ENCODE measurements around the gene RASGRP1.

The RASGRP1 gene

DNA sequence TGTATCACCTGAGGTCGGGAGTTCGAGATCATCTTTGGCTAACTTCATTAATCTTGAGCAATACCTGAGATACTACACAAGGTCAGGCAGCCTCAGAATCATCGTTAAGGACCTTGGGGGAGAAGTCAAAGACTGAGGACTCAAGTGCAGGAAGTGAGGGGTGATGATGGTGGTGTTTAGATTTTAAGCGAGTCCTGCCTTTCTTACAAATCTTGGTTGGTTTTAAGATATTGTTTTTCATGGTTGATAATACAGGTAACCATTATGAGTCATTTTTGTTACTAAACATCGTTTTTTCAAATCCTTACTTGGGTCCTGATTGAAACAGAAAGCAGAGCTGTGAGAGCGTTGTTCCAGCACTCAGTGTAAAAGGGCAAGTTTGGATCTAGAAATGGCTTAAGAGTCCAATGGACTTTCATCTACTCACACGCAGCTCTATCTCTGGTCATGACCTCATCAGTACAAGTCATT is 4.1 kb downstream of the RASGRP1 start:
- TF ChIP-seq, protein P1, sequence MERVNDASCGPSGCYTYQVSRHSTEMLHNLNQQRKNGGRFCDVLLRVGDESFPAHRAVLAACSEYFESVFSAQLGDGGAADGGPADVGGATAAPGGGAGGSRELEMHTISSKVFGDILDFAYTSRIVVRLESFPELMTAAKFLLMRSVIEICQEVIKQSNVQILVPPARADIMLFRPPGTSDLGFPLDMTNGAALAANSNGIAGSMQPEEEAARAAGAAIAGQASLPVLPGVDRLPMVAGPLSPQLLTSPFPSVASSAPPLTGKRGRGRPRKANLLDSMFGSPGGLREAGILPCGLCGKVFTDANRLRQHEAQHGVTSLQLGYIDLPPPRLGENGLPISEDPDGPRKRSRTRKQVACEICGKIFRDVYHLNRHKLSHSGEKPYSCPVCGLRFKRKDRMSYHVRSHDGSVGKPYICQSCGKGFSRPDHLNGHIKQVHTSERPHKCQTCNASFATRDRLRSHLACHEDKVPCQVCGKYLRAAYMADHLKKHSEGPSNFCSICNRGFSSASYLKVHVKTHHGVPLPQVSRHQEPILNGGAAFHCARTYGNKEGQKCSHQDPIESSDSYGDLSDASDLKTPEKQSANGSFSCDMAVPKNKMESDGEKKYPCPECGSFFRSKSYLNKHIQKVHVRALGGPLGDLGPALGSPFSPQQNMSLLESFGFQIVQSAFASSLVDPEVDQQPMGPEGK (CRISPR knock-in tag; IDR thresholded peaks at IDR 0.05; ENCODE audit: borderline replicate concordance), result no peak
- TF ChIP-seq ESRRG (CRISPR knock-in tag; IDR thresholded peaks at IDR 0.05) (no peak), ISL1 (CRISPR knock-in tag; IDR thresholded peaks at IDR 0.05) (no peak), RARB (CRISPR knock-in tag; IDR thresholded peaks at IDR 0.05) (no peak), OSR1 (CRISPR knock-in tag; IDR thresholded peaks at IDR 0.05) (no peak), ZNF8 (CRISPR knock-in tag; IDR thresholded peaks at IDR 0.05) (no peak), ZFP30 (CRISPR knock-in tag; IDR thresholded peaks at IDR 0.05) (no peak), ZNF565 (CRISPR knock-in tag; conservative IDR thresholded peaks at IDR 0.05; ENCODE audit: low read depth) (no peak)
- no peak for ATAC-seq

DNA sequence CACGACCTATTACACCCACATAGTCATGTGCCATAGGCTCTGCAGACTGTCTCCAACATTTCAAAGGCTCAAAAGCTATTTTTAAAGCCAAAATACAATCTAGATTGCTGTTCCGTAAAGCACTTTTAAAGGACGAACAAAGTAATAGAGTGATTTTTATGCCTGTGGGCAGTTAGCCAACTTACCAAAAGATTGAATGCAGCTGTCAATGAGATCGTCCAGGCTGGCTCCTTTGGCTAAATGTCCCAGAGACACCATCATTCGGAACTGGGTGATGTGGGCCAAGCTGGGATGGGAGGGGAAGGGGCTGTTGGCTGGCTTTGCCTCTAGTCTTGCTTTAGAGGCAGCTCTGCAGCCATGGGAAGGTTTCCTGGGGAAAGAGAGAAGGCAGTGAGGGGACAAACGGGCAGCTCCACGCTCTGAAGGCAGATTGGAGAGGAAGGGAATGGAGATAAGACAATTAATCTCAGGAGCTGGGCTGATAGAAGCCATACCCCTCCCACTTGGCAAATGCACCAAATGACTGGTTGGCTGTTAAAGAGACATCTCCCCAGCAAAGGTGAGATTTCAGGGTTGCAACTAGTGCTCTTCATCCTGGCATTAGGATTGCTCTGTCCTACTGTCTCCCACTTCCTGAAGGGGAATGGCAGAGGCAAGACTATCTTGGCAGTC is 4.8 kb downstream of the RASGRP1 start:
- TF ChIP-seq ZNF70 (CRISPR knock-in tag; IDR thresholded peaks at IDR 0.05) (no peak), ZNF8 (CRISPR knock-in tag; IDR thresholded peaks at IDR 0.05) (no peak), ZC3H10 (CRISPR knock-in tag; IDR thresholded peaks at IDR 0.05) (no peak), ESRRG (CRISPR knock-in tag; IDR thresholded peaks at IDR 0.05) (no peak), SNAI2 (CRISPR knock-in tag; IDR thresholded peaks at IDR 0.05) (no peak), GLIS3 (CRISPR knock-in tag; IDR thresholded peaks at IDR 0.05) (no peak), PPARA (CRISPR knock-in tag; IDR thresholded peaks at IDR 0.05; ENCODE audit: borderline replicate concordance) (no peak)
- TF ChIP-seq, protein P2, sequence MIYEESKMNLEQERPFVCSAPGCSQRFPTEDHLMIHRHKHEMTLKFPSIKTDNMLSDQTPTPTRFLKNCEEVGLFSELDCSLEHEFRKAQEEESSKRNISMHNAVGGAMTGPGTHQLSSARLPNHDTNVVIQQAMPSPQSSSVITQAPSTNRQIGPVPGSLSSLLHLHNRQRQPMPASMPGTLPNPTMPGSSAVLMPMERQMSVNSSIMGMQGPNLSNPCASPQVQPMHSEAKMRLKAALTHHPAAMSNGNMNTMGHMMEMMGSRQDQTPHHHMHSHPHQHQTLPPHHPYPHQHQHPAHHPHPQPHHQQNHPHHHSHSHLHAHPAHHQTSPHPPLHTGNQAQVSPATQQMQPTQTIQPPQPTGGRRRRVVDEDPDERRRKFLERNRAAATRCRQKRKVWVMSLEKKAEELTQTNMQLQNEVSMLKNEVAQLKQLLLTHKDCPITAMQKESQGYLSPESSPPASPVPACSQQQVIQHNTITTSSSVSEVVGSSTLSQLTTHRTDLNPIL (CRISPR knock-in tag; IDR thresholded peaks at IDR 0.05; ENCODE audit: low read depth), result no peak

DNA sequence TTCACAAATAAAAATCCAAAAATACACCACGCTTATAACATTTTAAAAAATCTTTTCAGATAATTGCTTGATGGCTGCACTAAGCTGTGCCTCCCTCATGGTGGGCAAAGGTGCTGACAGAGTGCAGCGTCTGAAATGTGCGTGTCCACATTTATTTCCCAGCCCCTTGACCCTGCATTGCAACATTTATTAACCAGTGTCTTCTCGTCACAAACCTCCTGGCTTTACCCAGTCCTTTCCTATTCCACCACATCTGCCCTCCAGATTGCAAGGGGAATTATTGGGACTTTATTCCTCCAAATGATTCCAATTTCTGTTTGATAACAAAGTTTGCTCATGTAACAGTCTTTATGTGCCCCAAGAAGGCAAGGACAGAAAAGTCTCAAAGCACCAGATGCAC is 5.5 kb downstream of the RASGRP1 start:
- no peak for TF ChIP-seq TCF4 (CRISPR knock-in tag; IDR thresholded peaks at IDR 0.05; ENCODE audit: borderline replicate concordance)
- TF ChIP-seq, protein P1 (CRISPR knock-in tag; IDR thresholded peaks at IDR 0.05; ENCODE audit: borderline replicate concordance), result no peak
- ATAC-seq, result no peak

More for the DNA sequence above, 4.8 kb downstream of the RASGRP1 start:
- no peak for ATAC-seq

DNA sequence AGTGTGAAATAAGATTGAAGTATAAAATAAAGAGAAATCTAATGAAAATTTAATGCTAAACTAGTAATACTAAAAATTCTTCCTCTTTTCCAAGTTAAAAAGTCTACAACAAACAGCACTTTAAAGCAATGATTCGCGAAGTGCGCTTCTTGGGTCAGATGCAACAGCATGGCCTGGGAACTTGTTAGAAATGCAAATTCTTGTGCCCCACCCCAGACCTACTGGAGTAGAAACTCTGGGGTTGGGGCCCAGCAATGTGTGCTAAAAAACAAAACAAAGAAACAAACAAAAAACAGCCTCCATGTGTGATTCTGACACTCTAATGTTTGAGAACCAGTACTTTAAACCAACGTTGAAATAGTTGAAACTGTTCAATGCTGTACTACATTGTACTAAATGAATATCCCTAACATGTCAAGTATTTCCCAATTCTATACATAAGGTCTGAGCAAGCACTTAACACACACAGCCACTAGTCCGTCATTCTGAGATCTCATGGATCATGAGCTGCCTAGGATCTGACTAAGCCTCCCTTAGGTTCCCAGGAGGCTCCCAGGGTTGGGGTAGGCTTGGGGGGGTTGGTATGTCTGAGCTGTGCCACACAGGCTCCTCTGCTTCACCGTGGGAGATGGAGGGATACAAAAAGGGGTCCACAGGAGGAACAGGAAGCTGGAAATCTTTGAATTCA is 6.1 kb downstream of the RASGRP1 start:
- TF ChIP-seq BACH2 (CRISPR knock-in tag; IDR thresholded peaks at IDR 0.05; ENCODE audit: borderline replicate concordance), result no peak
- TF ChIP-seq, protein P3, sequence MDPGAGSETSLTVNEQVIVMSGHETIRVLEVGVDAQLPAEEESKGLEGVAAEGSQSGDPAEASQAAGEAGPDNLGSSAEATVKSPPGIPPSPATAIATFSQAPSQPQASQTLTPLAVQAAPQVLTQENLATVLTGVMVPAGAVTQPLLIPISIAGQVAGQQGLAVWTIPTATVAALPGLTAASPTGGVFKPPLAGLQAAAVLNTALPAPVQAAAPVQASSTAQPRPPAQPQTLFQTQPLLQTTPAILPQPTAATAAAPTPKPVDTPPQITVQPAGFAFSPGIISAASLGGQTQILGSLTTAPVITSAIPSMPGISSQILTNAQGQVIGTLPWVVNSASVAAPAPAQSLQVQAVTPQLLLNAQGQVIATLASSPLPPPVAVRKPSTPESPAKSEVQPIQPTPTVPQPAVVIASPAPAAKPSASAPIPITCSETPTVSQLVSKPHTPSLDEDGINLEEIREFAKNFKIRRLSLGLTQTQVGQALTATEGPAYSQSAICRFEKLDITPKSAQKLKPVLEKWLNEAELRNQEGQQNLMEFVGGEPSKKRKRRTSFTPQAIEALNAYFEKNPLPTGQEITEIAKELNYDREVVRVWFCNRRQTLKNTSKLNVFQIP (CRISPR knock-in tag; IDR thresholded peaks at IDR 0.05; ENCODE audit: borderline replicate concordance, low read depth), result no peak
- TF ChIP-seq, protein P1 (CRISPR knock-in tag; IDR thresholded peaks at IDR 0.05; ENCODE audit: borderline replicate concordance), result no peak
- TF ChIP-seq RARB (CRISPR knock-in tag; IDR thresholded peaks at IDR 0.05), result no peak
- TF ChIP-seq ARNTL (CRISPR knock-in tag; IDR thresholded peaks at IDR 0.05; ENCODE audit: borderline replicate concordance, low read depth), result no peak
- no peak for TF ChIP-seq CSDC2 (CRISPR knock-in tag; IDR thresholded peaks at IDR 0.05)
- no peak for TF ChIP-seq ZFP3 (CRISPR knock-in tag; IDR thresholded peaks at IDR 0.05)
- TF ChIP-seq ZC3H10 (CRISPR knock-in tag; IDR thresholded peaks at IDR 0.05), result no peak
- TF ChIP-seq ISL1 (CRISPR knock-in tag; IDR thresholded peaks at IDR 0.05), result no peak
- TF ChIP-seq, protein P4, sequence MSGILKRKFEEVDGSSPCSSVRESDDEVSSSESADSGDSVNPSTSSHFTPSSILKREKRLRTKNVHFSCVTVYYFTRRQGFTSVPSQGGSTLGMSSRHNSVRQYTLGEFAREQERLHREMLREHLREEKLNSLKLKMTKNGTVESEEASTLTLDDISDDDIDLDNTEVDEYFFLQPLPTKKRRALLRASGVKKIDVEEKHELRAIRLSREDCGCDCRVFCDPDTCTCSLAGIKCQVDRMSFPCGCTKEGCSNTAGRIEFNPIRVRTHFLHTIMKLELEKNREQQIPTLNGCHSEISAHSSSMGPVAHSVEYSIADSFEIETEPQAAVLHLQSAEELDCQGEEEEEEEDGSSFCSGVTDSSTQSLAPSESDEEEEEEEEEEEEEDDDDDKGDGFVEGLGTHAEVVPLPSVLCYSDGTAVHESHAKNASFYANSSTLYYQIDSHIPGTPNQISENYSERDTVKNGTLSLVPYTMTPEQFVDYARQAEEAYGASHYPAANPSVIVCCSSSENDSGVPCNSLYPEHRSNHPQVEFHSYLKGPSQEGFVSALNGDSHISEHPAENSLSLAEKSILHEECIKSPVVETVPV (CRISPR knock-in tag; IDR thresholded peaks at IDR 0.05), result no peak
- no peak for TF ChIP-seq ZNF70 (CRISPR knock-in tag; IDR thresholded peaks at IDR 0.05)
- TF ChIP-seq TCF4 (CRISPR knock-in tag; IDR thresholded peaks at IDR 0.05; ENCODE audit: borderline replicate concordance), result no peak
- TF ChIP-seq ZFP30 (CRISPR knock-in tag; IDR thresholded peaks at IDR 0.05), result no peak
- no peak for TF ChIP-seq PPARA (CRISPR knock-in tag; IDR thresholded peaks at IDR 0.05; ENCODE audit: borderline replicate concordance)
- no peak for TF ChIP-seq SNAI2 (CRISPR knock-in tag; IDR thresholded peaks at IDR 0.05)
- no peak for TF ChIP-seq ESRRG (CRISPR knock-in tag; IDR thresholded peaks at IDR 0.05)
- no peak for ATAC-seq

Data from SK-N-SH treated with all-trans-retinoic acid at 6 μM for 48 hours (cell line).